ENCODE data around the gene PCDHB11.
"Not testable (repeated sequence)": the region's sequence is repeated elsewhere in the genome, so short reads cannot be mapped to it uniquely, and the experiment has no call there.

PCDHB11 gene

GRCh38 chr5:141199359-141200235 is at the start of gene PCDHB11:
Gene PCDHB11 (plus strand): TSS chr5:141199627. CDS start chr5:141199775, 148 bp downstream.
- Histone ChIP-seq H3K4me1 (no peaks in the 10 kb centered on the region), H3K36me3 (ENCODE audit: control insufficient read depth, insufficient read depth, low read length) (no peaks in the 10 kb centered on the region), H3K4me3 (ENCODE audit: low read depth, low read length) (peak within 1 kb of the TSS; percentile 59), H3K9ac (no peak within 1 kb of the TSS), H3K27me3 (ENCODE audit: control insufficient read depth, insufficient read depth, low read length) (no peaks in the 10 kb centered on the region), H3K4me2 (ENCODE audit: low read length) (peak within 1 kb of the TSS; percentile 14), H3K79me2 (no peaks in the 10 kb centered on the region), H3K27ac (peak within 1 kb of the TSS; percentile 82), H2AFZ (peak within 1 kb of the TSS; percentile 83), H3K9me3 (ENCODE audit: control insufficient read depth, low read length) (no peaks in the 10 kb centered on the region)
- TF ChIP-seq CTCF (IDR thresholded peaks at IDR 0.05): peak; percentile 47

GRCh38 chr5:141149812-141150211 is 49.6 kb upstream of the PCDHB11 start, which contains the start of gene PCDHB6:
Gene PCDHB6 (plus strand): TSS chr5:141150057. CDS start chr5:141150258, 201 bp downstream.
- H3K4me1 ChIP-seq: no peaks in the 10 kb centered on the region
- peaks cover 14% of the 10 kb centered on the region for H3K27me3 ChIP-seq (ENCODE audit: control insufficient read depth, insufficient read depth, low read length)
- no peak within 1 kb of the TSS for H3K4me3 ChIP-seq (ENCODE audit: low read depth, low read length)
- no peak within 1 kb of the TSS for H3K27ac ChIP-seq
- H3K79me2 ChIP-seq: no peaks in the 10 kb centered on the region
- peaks cover 3% of the 10 kb centered on the region for H3K36me3 ChIP-seq (ENCODE audit: control insufficient read depth, insufficient read depth, low read length)
- H3K9me3 ChIP-seq (ENCODE audit: control insufficient read depth, low read length): no peaks in the 10 kb centered on the region
- no peak within 1 kb of the TSS for H3K9ac ChIP-seq
- H2AFZ ChIP-seq: no peak within 1 kb of the TSS
- no peak within 1 kb of the TSS for H3K4me2 ChIP-seq (ENCODE audit: low read length)
- TF ChIP-seq CTCF (IDR thresholded peaks at IDR 0.05): no peak

GRCh38 chr5:141150224-141150992 is 49.0 kb upstream of the PCDHB11 start:
- Histone ChIP-seq H3K79me2 (no peaks in the 10 kb centered on the region), H3K4me3 (ENCODE audit: low read depth, low read length) (no peak overlapping the region), H2AFZ (no peak overlapping the region), H3K36me3 (ENCODE audit: control insufficient read depth, insufficient read depth, low read length) (peaks cover 3% of the 10 kb centered on the region), H3K4me1 (no peaks in the 10 kb centered on the region), H3K4me2 (ENCODE audit: low read length) (no peak overlapping the region), H3K9me3 (ENCODE audit: control insufficient read depth, low read length) (no peaks in the 10 kb centered on the region), H3K27me3 (ENCODE audit: control insufficient read depth, insufficient read depth, low read length) (peaks cover 14% of the 10 kb centered on the region), H3K9ac (no peak overlapping the region), H3K27ac (no peak overlapping the region)
- TF ChIP-seq CTCF (IDR thresholded peaks at IDR 0.05): no peak

- TF ChIP-seq CTCF (IDR thresholded peaks at IDR 0.05): no peak
- no peak overlapping the region for H3K9ac ChIP-seq
- no peaks in the 10 kb centered on the region for H3K9me3 ChIP-seq (ENCODE audit: control insufficient read depth, low read length)
- no peak overlapping the region for H3K27ac ChIP-seq
- peaks cover 14% of the 10 kb centered on the region for H3K27me3 ChIP-seq (ENCODE audit: control insufficient read depth, insufficient read depth, low read length)
- H3K79me2 ChIP-seq: no peaks in the 10 kb centered on the region
- H3K4me3 ChIP-seq (ENCODE audit: low read depth, low read length): no peak overlapping the region
- H3K4me1 ChIP-seq: no peaks in the 10 kb centered on the region
- H3K4me2 ChIP-seq (ENCODE audit: low read length): no peak overlapping the region
- H2AFZ ChIP-seq: no peak overlapping the region
- peaks cover 3% of the 10 kb centered on the region for H3K36me3 ChIP-seq (ENCODE audit: control insufficient read depth, insufficient read depth, low read length)
Observed at GRCh38 chr5:141150993-141151325, 48.5 kb upstream of the PCDHB11 start.

- not testable (repeated sequence) for H3K36me3 ChIP-seq (ENCODE audit: control insufficient read depth, insufficient read depth, low read length)
Observed at GRCh38 chr5:141151632-141152031, 47.8 kb upstream of the PCDHB11 start.

GRCh38 chr5:141152096-141152495 is 47.3 kb upstream of the PCDHB11 start:
- H3K27me3 ChIP-seq (ENCODE audit: control insufficient read depth, insufficient read depth, low read length): peaks cover 14% of the 10 kb centered on the region

More at GRCh38 chr5:141151632-141152031, 47.8 kb upstream of the PCDHB11 start:
- H3K27ac ChIP-seq; H3K9me3 ChIP-seq (ENCODE audit: control insufficient read depth, low read length); H3K4me1 ChIP-seq; H2AFZ ChIP-seq; H3K4me2 ChIP-seq (ENCODE audit: low read length); H3K79me2 ChIP-seq; H3K9ac ChIP-seq; H3K4me3 ChIP-seq (ENCODE audit: low read depth, low read length): not testable (repeated sequence)
- H3K27me3 ChIP-seq (ENCODE audit: control insufficient read depth, insufficient read depth, low read length): peaks cover 14% of the 10 kb centered on the region

More at GRCh38 chr5:141152096-141152495, 47.3 kb upstream of the PCDHB11 start:
- H3K36me3 ChIP-seq (ENCODE audit: control insufficient read depth, insufficient read depth, low read length); H3K4me2 ChIP-seq (ENCODE audit: low read length); H3K4me3 ChIP-seq (ENCODE audit: low read depth, low read length); H3K79me2 ChIP-seq; H2AFZ ChIP-seq; H3K4me1 ChIP-seq; H3K27ac ChIP-seq; H3K9me3 ChIP-seq (ENCODE audit: control insufficient read depth, low read length); H3K9ac ChIP-seq: not testable (repeated sequence)

Measured in parathyroid adenoma (tissue), 2 donors.